Cerebellar nuclear complex (tissue), 1 donor: Measurements from ENCODE around the gene GNL3.
"Not testable (repeated sequence)": the region's sequence is repeated elsewhere in the genome, so short reads cannot be mapped to it uniquely, and the experiment has no call there.

Experiments
- DNase-seq, 2 experiments: peaks; one replicate each; lab custom pipeline; 2025; lab: John Stamatoyannopoulos, UW

The GNL3 gene

DNA sequence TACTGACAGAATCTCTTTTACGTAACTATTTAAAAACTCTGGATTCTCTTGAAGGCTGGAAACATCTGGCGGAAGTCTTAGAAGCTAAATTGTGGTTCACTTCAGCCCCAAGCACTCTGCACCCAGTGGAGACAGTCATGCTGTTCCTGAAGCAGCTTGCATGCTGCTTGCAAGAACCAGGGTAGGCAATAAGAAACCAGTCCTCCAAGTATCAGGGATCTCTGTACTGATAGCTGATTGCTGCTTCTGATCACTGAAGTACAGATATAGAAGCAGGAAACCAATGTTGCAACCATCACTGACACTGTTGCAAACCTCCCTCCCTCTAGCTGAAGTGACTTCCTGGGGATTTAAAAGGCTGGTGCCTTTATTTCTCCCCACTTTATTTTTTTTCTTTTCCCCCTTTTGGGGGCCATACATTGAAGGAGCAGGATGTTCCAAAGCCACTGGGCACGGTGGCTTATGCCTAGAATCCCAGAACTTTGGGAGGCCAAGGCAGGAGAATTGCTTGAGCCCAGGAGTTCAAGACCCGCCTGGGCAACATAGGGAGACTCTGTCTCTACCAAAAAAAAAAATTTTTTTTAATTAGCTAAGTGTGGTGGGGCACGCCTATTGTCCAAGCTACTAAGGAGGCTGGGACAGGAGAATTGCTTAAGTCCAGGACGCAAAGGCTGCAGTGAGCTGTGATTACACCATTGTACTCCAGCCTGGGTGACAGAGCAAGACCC lies 35.3 kb downstream of the GNL3 start:
- no peak for DNase-seq

DNA sequence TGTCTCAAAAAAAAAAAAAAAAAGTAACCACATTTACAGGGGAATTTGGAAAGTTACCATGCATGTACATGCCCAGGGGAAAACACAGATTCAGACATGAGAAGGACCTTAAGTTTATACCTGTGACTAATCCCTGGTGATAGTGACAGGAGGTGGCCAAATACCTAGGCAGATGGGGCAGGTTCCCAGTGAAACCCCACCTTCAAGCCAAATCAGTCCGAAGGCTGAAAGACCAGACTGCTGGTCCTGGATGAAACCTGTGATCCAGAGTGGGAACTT lies 35.8 kb downstream of the GNL3 start:
- no peak for DNase-seq

GRCh38 chr3:52722491-52722890 lies 36.7 kb downstream of the GNL3 start:
- no peak for DNase-seq

DNA sequence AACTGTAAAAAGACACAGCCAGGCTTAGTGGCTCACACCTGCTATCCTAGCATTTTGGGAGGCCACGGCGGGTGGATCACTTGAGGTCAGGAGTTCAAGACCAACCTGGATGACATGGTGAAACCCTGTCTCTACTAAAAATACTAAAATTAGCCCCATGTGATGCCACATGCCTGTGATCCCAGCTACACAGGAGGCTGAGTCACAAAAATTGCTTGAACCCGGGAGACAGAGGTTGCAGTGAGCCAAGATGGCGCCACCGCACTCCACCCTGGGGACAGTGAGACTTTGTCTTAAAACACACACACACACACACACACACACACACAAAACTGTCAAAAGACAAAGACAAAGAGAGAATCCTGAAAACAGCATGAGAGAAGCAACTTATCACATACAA lies 38.1 kb downstream of the GNL3 start:
- no peak for DNase-seq

DNA sequence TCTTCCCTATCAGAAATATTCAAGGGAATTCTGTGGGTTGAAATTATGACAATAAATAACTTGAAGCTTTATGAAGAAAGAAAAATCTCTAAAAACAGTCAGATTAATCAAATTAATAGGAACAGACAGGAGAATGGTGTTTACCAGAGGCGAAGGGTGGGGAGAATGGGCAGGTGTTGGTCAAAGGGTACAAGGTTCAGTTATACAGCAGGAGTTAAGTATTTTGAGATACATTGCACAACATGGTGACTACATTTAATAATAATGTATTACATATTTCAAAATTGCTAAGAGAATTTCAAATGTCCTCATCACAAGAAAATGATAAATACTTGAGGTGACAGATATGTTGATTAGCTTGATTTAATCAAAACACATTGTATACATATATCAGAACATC lies 38.7 kb downstream of the GNL3 start:
- DNase-seq, result no peak

DNA sequence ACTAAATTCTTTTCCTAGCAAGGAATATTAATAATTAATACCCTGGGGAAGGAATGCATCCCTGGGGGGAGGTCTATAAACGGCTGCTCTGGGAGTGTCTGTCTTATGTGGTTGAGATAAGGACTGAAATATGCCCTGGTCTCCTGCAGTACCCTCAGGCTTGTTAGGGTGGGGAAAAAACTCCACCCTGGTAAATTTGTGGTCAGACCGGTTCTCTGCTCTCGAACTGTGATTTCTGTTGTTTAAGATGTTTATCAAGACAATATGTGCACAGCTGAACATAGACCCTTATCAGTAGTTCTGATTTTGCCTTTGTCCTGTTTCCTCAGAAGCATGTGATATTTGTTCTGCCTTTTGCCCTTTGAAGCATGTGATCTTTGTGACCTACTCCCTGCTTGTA lies 42.9 kb downstream of the GNL3 start:
- DNase-seq, result not testable (repeated sequence)

- DNase-seq, result no peak
Observed at GRCh38 chr3:52730681-52731080, 44.8 kb downstream of the GNL3 start.

DNA sequence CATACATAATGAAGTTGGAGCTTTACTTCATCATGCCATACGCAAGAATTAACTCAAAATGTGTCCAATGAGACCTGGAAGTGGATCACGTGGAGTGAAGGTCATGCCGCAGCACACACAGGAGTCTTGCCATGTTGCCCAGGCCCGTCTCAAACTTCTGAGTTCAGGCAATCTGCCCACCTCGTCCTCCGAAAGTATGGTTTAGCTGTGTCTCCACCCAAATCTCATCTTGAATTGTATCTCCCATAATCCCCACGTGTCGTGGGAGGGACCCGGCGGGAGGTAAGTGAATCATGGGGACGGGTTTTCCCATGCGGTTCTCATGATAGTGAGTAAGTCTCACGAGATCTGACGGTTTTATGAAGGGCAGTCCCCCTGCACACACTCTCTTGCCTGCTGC lies 45.8 kb downstream of the GNL3 start:
- DNase-seq, result no peak

GRCh38 chr3:52733256-52733891 lies 47.5 kb downstream of the GNL3 start:
- no peak for DNase-seq

DNA sequence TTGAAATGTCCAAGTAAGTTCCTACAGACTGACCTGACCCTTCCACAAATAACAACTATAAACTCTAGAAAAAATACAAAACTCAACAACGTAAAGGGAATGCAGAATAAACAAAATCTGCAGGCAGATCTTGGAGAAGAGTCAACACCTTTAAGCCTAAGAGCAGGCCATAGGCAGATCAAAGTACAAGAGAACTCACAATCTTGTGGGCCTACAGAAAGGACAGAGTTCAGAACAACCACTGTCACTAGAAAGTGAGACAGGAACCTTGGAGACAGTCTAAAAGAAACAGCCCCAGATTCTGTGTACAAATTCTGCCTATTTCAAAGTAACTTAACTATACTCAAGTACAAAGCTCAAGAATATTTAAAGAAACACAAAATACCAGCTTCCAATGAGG lies 53.9 kb downstream of the GNL3 start:
- no peak for DNase-seq

DNA sequence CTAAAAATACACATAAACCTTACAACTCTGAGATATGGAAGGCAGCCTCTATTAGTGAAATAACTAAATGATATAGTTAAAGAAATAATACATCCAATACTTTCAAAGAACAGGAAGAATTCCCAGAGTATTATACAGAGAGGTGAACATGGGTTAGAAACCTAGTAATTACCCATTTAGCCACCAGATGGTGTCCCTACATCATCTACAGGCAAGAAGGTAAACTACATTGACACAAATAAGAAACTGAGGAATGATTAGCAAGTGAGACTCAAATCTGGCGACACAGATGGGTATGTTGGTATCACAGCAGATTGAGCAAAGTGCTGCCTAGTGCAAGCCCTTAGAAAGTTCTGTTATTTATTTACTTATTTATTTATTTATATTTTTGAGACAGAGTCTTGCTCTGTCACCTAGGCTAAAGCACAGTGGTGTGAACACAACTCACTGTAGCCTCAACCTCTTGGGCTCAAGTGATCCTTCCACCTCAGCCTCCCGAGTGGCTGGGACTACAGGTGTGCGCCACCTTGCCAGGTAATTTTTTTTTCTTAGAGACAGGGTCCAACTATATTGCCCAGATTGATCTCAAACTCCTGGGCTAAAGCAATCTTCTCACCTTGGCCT lies 56.7 kb downstream of the GNL3 start:
- no peak for DNase-seq

- DNase-seq, result no peak
Observed at GRCh38 chr3:52743152-52743551, 57.3 kb downstream of the GNL3 start.

DNA sequence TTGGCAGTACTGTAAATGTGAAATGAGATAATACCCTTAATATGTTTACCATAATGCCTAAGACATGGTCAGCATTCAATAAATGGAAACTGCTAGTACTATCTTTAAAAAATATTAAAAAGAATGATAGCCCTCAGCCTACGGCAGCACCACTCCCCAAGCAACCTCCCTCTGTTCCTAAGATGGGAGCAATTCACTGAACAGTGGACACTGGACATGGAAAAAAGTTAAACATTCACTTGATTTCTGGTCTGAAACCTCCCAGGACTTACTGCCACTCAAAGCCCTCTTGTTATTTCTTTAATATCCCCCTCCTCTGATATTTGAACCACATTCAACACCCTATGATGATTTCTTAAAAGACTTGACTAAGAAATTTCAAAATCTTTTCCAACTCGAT lies 57.9 kb downstream of the GNL3 start:
- DNase-seq, result no peak
